ENCODE measurements around the gene ZNF493.
A peak's percentile ranks its signal among the peaks of the same experiment; 100 is the strongest.

ZNF493 gene

DNA sequence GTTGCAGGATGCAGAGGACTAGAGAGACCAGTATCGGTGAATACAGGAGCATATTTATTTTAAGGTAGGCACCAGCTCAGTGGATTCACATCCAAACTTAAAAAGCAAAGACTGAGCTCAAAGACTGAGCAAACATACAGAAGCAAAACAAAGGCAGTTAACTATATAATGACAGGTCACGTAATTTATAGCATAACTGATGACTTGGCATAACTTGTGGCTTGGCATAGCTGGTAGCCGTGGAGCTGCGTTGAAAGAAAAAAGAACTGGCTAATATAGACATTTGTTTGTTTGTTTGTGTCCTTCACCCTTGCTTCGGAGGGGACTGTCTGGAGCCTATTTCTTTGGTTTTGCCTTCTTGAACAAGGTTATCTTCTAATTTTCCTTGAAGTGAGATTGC lies 33.7 kb downstream of the ZNF493 start:
- Histone ChIP-seq H3K27me3 (ENCODE audit: control insufficient read depth, insufficient read depth, low read length) (no peaks in the 10 kb centered on the region), H3K4me1 (ENCODE audit: control insufficient read depth, insufficient read depth, low read length) (no peaks in the 10 kb centered on the region), H3K36me3 (ENCODE audit: control insufficient read depth, insufficient read depth, low read length) (no peaks in the 10 kb centered on the region), H3K4me3 (ENCODE audit: low read length) (no peak overlapping the region), H3K9ac (ENCODE audit: low read length) (no peak overlapping the region), H3K27ac (ENCODE audit: low read depth, low read length) (no peak overlapping the region)

DNA sequence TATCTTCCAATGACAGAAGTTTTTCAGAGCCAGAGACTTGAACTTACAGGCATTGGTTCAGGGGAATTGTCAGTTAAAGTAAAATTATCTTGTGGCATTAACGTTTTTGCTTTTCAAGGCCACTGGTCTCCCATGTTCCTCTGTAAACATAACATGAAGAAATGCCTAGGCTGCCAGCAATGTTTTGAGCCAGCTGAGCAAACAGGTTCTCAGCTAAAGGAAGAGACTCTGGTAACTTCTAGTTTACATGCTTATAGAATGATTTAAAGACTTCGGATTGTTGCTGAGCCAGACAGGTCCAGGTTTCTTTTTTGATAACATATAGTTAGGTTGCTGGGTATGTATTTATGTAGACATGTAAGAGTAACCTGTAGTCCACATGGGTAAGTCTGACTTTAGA lies 35.7 kb downstream of the ZNF493 start:
- H3K27ac ChIP-seq (ENCODE audit: low read depth, low read length) = no peak overlapping the region

DNA sequence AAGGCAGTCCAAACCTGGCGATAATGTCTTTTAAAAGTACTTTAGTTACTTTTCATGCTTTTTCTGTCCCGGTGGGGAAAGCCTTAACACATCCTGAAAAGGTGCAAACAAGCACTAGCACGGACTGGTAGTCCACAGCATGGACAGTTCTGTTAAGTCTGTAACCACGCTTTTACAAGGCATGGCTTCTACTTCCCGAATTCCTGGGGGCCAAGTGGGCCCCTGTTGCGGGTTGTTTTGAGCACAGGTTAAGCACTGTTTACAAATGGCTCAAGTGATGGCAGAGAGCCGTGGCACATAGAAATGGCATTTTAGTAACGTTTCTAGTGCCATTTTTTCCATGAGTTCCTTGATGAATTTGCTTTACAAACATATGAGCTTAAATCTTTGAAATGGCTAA lies 37.6 kb downstream of the ZNF493 start:
- Histone ChIP-seq H3K27me3 (ENCODE audit: control insufficient read depth, insufficient read depth, low read length) (no peaks in the 10 kb centered on the region), H3K4me3 (ENCODE audit: low read length) (no peak overlapping the region), H3K36me3 (ENCODE audit: control insufficient read depth, insufficient read depth, low read length) (no peaks in the 10 kb centered on the region), H3K9ac (ENCODE audit: low read length) (no peak overlapping the region), H3K27ac (ENCODE audit: low read depth, low read length) (no peak overlapping the region), H3K4me1 (ENCODE audit: control insufficient read depth, insufficient read depth, low read length) (no peaks in the 10 kb centered on the region)

More for the DNA sequence above, 35.7 kb downstream of the ZNF493 start:
- H3K27me3 ChIP-seq (ENCODE audit: control insufficient read depth, insufficient read depth, low read length) = no peaks in the 10 kb centered on the region
- H3K4me3 ChIP-seq (ENCODE audit: low read length) = no peak overlapping the region
- no peak overlapping the region for H3K9ac ChIP-seq (ENCODE audit: low read length)
- H3K36me3 ChIP-seq (ENCODE audit: control insufficient read depth, insufficient read depth, low read length) = no peaks in the 10 kb centered on the region
- H3K4me1 ChIP-seq (ENCODE audit: control insufficient read depth, insufficient read depth, low read length) = no peaks in the 10 kb centered on the region

DNA sequence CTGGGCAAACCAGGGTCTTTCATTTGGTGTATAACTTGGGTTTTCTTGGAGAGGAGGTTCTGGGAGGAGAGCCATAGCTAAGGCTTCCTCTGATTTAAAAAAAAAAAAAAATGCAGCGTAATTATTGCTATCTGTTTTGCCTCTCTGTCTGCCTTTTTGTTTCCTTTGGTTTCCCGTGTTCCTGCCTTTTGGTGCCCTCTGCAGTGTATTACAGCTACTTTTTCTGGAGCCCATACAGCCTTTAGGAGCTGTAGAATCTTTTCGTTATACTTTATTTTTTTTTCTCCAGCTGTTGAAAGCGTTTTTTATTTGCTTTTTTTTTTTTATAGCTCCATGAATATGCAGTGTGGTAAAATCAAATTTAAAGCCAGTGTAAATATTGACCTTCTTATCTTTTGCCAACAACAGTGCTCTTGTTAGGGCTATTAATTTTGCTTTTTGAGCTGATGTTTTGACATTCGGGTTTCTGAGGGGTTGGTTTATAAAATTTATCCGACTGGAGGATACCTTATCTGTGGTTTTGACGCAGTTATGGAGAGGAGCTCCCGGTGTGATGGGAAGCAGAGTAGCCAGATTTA lies 38.1 kb downstream of the ZNF493 start:
- no peak overlapping the region for H3K4me3 ChIP-seq (ENCODE audit: low read length)

DNA sequence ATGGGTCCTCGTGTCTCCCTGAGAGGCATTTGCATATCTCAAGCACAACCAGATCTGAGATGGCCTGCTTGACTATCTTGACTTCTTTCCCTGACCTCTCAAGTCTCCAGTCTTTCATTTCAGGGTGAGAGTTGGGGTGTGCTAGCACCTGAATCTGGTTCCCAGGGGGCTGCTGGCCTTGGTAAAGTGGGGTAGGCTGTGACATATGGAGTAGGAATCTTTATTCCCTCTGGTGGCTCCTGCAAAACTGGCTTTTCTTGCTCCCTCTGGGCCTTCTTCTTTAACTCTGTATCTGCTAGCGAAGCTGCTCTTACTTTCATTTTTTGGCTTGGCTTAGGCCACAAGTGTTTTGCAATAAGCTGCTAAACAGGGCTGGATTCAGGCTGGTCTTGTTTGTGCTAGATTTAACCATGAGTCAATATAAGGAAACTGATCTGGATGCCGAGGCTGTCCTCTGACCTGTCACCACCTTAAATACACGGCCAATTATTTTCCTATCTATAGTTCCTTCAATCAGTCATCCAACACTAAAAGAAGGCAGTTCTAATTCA lies 42.3 kb downstream of the ZNF493 start:
- Histone ChIP-seq H3K27me3 (ENCODE audit: control insufficient read depth, insufficient read depth, low read length) (no peaks in the 10 kb centered on the region), H3K36me3 (ENCODE audit: control insufficient read depth, insufficient read depth, low read length) (no peaks in the 10 kb centered on the region), H3K4me1 (ENCODE audit: control insufficient read depth, insufficient read depth, low read length) (no peaks in the 10 kb centered on the region), H3K27ac (ENCODE audit: low read depth, low read length) (no peak overlapping the region), H3K9ac (ENCODE audit: low read length) (no peak overlapping the region), H3K4me3 (ENCODE audit: low read length) (no peak overlapping the region)

More for the DNA sequence above, 38.1 kb downstream of the ZNF493 start:
- H3K27ac ChIP-seq (ENCODE audit: low read depth, low read length) = no peak overlapping the region
- no peaks in the 10 kb centered on the region for H3K36me3 ChIP-seq (ENCODE audit: control insufficient read depth, insufficient read depth, low read length)
- no peaks in the 10 kb centered on the region for H3K27me3 ChIP-seq (ENCODE audit: control insufficient read depth, insufficient read depth, low read length)
- H3K4me1 ChIP-seq (ENCODE audit: control insufficient read depth, insufficient read depth, low read length) = no peaks in the 10 kb centered on the region
- no peak overlapping the region for H3K9ac ChIP-seq (ENCODE audit: low read length)

DNA sequence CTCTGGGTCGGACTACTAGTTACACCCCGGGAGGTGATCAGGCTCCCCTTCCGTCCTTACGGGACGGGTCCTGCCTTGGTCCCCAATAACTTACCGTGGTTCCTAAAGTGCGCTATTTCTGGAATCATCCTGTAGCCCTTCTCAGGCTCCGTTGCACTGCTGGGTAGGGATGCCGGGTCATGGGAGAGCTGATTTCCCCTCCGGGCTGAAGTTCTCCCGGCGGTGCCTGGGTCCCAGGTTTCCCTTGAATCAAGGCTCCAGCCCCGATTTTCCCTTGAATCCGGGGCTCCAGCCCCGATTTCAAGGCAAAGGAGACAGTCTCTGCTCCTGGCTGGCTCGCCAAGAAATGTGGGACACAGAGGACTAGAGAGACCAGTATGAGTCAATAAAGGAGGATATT lies 43.4 kb downstream of the ZNF493 start:
- no peak overlapping the region for H3K27ac ChIP-seq (ENCODE audit: low read depth, low read length)
- H3K4me1 ChIP-seq (ENCODE audit: control insufficient read depth, insufficient read depth, low read length) = no peaks in the 10 kb centered on the region
- no peaks in the 10 kb centered on the region for H3K27me3 ChIP-seq (ENCODE audit: control insufficient read depth, insufficient read depth, low read length)
- no peak overlapping the region for H3K4me3 ChIP-seq (ENCODE audit: low read length)
- H3K9ac ChIP-seq (ENCODE audit: low read length) = no peak overlapping the region
- H3K36me3 ChIP-seq (ENCODE audit: control insufficient read depth, insufficient read depth, low read length) = no peaks in the 10 kb centered on the region

DNA sequence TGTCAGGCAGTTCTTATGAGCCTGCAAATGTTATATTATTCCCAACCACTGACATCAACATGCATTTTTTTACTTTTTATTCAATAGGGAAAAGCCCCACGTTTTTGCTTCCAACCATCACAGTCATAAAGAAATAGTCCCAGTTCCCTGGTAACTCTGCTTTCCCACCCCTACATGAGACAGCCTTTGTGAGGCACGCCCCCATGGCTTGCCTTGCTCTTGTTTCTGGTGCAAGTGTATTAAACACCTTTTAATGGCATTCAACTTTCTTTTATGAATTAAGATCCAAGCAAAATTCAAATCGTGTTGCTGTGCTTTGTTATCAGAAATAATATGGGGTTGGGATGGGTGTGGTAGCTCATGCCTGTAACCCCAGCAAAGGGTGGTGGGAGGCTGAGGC lies 54.3 kb downstream of the ZNF493 start:
- Histone ChIP-seq H3K4me1 (ENCODE audit: control insufficient read depth, insufficient read depth, low read length) (no peaks in the 10 kb centered on the region), H3K4me3 (ENCODE audit: low read length) (no peak overlapping the region), H3K27me3 (ENCODE audit: control insufficient read depth, insufficient read depth, low read length) (no peaks in the 10 kb centered on the region), H3K27ac (ENCODE audit: low read depth, low read length) (no peak overlapping the region), H3K9ac (ENCODE audit: low read length) (no peak overlapping the region), H3K36me3 (ENCODE audit: control insufficient read depth, insufficient read depth, low read length) (no peaks in the 10 kb centered on the region)

DNA sequence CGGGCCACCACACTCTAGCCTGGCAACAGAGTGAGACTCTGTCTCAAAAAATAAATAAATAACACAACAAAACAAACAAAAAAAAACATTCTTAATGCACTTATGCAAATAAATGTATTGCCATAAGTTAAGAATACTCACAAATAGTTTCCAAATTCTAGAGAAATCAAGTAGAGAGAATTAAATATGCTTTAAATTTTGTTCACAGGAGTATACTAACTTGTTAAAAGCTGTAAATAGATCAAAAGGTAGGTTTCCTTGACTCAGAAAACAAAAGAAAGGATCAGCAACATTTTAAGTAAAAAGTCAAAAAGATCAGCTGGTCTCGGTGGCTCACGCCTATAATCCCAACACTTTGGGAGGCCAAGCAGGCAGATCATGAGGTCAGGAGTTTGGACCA lies 58.0 kb downstream of the ZNF493 start:
- no peak overlapping the region for H3K4me3 ChIP-seq (ENCODE audit: low read length)
- no peak overlapping the region for H3K27ac ChIP-seq (ENCODE audit: low read depth, low read length)
- no peak overlapping the region for H3K9ac ChIP-seq (ENCODE audit: low read length)
- H3K36me3 ChIP-seq (ENCODE audit: control insufficient read depth, insufficient read depth, low read length) = no peaks in the 10 kb centered on the region
- no peaks in the 10 kb centered on the region for H3K27me3 ChIP-seq (ENCODE audit: control insufficient read depth, insufficient read depth, low read length)
- no peaks in the 10 kb centered on the region for H3K4me1 ChIP-seq (ENCODE audit: control insufficient read depth, insufficient read depth, low read length)

DNA sequence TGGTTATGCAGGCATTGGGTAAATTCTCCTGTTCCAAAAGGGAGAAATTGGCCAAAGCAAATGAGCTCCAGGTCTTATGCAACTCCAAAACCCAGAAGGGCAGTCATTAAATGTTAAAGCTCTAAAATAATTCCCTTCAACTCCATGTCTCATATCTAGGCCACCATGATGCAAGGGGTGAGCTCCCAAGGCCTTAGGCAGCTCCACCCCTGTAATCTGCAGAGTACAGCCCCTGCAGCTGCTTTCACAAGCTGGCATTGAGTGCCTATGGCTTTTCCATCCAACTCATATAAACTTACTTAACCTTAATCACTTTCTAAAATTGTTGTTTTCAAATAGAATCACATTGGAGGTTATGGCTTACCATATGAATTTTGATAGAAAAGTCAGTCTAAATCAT lies 63.8 kb downstream of the ZNF493 start:
- H3K27ac ChIP-seq (ENCODE audit: low read depth, low read length) = no peak overlapping the region
- no peaks in the 10 kb centered on the region for H3K27me3 ChIP-seq (ENCODE audit: control insufficient read depth, insufficient read depth, low read length)
- H3K9ac ChIP-seq (ENCODE audit: low read length) = no peak overlapping the region
- no peak overlapping the region for H3K4me3 ChIP-seq (ENCODE audit: low read length)
- H3K4me1 ChIP-seq (ENCODE audit: control insufficient read depth, insufficient read depth, low read length) = no peaks in the 10 kb centered on the region
- no peaks in the 10 kb centered on the region for H3K36me3 ChIP-seq (ENCODE audit: control insufficient read depth, insufficient read depth, low read length)

DNA sequence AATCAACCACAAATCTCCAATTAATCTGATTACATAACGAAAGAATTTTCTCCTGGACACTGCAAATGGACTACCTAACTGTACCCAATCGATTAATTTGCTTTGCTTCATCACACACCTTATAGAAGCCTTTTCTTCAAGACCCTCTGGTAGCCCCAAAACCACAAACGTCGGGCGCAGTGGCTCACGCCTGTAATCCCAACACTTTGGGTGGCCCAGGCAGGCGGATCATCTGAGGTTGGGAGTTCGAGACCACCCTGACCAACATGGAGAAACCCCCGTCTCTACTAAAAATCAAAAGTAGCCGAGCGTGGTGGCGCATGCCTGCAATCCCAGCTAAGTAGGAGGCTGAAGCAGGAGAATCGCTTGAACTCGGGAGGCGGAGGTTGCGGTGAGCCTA lies 65.6 kb downstream of the ZNF493 start:
- no peak overlapping the region for H3K27ac ChIP-seq (ENCODE audit: low read depth, low read length)
- H3K36me3 ChIP-seq (ENCODE audit: control insufficient read depth, insufficient read depth, low read length) = no peaks in the 10 kb centered on the region
- H3K4me3 ChIP-seq (ENCODE audit: low read length) = no peak overlapping the region
- no peaks in the 10 kb centered on the region for H3K4me1 ChIP-seq (ENCODE audit: control insufficient read depth, insufficient read depth, low read length)
- no peak overlapping the region for H3K9ac ChIP-seq (ENCODE audit: low read length)
- H3K27me3 ChIP-seq (ENCODE audit: control insufficient read depth, insufficient read depth, low read length) = no peaks in the 10 kb centered on the region

DNA sequence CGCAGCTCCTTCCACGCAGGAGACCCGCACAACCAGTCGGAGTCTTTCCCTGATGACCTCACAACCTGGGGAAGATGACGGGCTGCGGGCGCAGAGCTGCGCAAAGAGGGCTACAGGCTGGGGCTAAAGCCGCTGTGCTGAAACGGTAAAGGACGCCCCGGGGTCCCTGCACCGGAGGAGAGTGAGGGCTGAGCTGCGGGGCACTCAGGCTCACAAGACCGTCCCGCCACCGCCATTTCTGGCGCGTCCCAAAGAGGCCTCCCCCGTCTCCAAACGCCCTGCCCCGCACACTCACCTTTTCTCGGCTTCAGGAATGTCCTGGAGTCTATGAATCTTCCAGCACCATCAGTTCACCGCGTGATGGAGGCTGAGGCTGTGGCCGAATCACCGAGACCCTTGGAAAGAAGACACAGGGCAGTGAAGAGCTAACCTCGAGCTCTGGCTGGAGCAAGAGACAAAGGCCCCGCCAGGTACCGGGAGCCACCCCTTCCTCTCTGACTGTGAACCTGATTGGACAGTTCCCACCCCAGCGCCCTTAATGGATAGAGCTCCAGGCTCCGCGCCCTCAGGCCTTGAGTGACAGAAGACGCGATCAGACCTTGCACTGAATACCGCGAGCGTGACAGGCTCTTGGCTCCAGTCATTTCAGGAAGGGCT lies 66.6 kb downstream of the ZNF493 start:
- Histone ChIP-seq H3K4me3 (ENCODE audit: low read length) (peak overlapping the region; percentile 42), H3K9ac (ENCODE audit: low read length) (no peak overlapping the region), H3K27me3 (ENCODE audit: control insufficient read depth, insufficient read depth, low read length) (no peaks in the 10 kb centered on the region), H3K27ac (ENCODE audit: low read depth, low read length) (no peak overlapping the region), H3K36me3 (ENCODE audit: control insufficient read depth, insufficient read depth, low read length) (no peaks in the 10 kb centered on the region), H3K4me1 (ENCODE audit: control insufficient read depth, insufficient read depth, low read length) (no peaks in the 10 kb centered on the region)

DNA sequence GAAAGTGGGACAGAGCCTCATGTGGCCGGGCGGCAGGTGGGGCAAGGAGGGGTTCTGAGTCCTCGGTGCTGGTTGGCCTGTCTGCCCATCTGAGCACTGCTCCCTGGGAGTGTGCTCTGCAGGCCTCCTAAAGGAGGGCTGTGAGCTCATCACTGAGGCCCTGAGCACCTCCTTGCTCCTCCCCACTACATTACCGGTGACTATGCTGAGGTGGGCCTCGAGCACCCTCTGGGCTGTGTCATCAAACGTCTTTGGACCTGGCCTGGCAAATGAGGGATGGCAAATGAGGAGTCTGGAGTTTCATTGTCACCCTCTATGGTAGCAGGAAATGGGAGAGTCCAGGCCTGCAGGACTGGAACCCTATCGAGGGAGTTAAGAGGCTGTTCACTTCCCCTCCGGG lies 69.7 kb downstream of the ZNF493 start:
- H3K9ac ChIP-seq (ENCODE audit: low read length) = no peak overlapping the region
- H3K27me3 ChIP-seq (ENCODE audit: control insufficient read depth, insufficient read depth, low read length) = no peaks in the 10 kb centered on the region
- H3K4me1 ChIP-seq (ENCODE audit: control insufficient read depth, insufficient read depth, low read length) = no peaks in the 10 kb centered on the region
- no peak overlapping the region for H3K4me3 ChIP-seq (ENCODE audit: low read length)
- H3K27ac ChIP-seq (ENCODE audit: low read depth, low read length) = no peak overlapping the region
- no peaks in the 10 kb centered on the region for H3K36me3 ChIP-seq (ENCODE audit: control insufficient read depth, insufficient read depth, low read length)

DNA sequence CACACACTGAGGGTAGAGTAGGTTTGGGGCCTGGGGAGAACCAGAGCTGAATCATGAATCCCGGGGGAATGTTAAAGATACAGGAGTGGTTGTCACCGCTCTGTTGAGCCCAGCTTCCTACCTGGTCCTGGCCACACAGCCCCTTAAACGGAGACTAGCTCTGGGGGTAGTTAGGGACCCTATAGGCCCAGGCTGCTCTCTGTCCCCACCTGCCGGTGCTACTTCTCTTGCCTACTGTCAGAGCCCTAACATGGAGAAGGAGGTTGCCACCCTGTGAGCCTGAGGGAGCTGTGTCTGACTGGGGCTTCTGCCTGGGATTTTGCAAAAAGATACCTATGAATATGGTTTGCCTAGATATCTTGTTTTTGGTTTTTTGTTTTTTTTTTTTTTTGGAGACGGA lies 71.9 kb downstream of the ZNF493 start:
- Histone ChIP-seq H3K27me3 (ENCODE audit: control insufficient read depth, insufficient read depth, low read length) (no peaks in the 10 kb centered on the region), H3K4me1 (ENCODE audit: control insufficient read depth, insufficient read depth, low read length) (no peaks in the 10 kb centered on the region), H3K4me3 (ENCODE audit: low read length) (no peak overlapping the region), H3K27ac (ENCODE audit: low read depth, low read length) (no peak overlapping the region), H3K9ac (ENCODE audit: low read length) (no peak overlapping the region), H3K36me3 (ENCODE audit: control insufficient read depth, insufficient read depth, low read length) (no peaks in the 10 kb centered on the region)

All from rectal smooth muscle tissue (tissue), 1 donor.